Activated naive CD8-positive, alpha-beta T cell treated with anti-CD3 and anti-CD28 coated beads, Interleukin-2, amount 50 U/mL, for 24 hours (primary cell): Measurements from ENCODE around the gene MYO19.
A peak's percentile ranks its signal among the peaks of the same experiment; 100 is the strongest.
"Not testable (repeated sequence)": the region's sequence is repeated elsewhere in the genome, so short reads cannot be mapped to it uniquely, and the experiment has no call there.

ENCODE experiments used
- ATAC-seq: fragments of 150-1000 bp; cut with Tn5 transposase; one replicate; pipeline ENCODE4 v1.10.0; 2021
- DNase-seq: peaks from one replicate; pipeline ENCODE4 v3.0.0; 2021
- H3K27ac Mint-ChIP-seq: one replicate; pipeline ENCODE4 v1.8.0; 2021; ENCODE audit warnings: mild to moderate bottlenecking, mixed read lengths
- H3K27me3 Mint-ChIP-seq: one replicate; pipeline ENCODE4 v1.8.0; 2021; ENCODE audit warnings: mixed read lengths
- H3K36me3 Mint-ChIP-seq: one replicate; pipeline ENCODE4 v1.8.0; 2021; ENCODE audit warnings: low read depth, mixed read lengths
- H3K4me1 Mint-ChIP-seq: one replicate; pipeline ENCODE4 v1.8.0; 2021; ENCODE audit warnings: mixed read lengths
- H3K4me3 Mint-ChIP-seq: one replicate; pipeline ENCODE4 v1.8.0; 2021; ENCODE audit warnings: mild to moderate bottlenecking, moderate library complexity, mixed read lengths
- H3K9me3 Mint-ChIP-seq: one replicate; pipeline ENCODE4 v1.8.0; 2021; ENCODE audit warnings: mixed read lengths

MYO19 gene

DNA sequence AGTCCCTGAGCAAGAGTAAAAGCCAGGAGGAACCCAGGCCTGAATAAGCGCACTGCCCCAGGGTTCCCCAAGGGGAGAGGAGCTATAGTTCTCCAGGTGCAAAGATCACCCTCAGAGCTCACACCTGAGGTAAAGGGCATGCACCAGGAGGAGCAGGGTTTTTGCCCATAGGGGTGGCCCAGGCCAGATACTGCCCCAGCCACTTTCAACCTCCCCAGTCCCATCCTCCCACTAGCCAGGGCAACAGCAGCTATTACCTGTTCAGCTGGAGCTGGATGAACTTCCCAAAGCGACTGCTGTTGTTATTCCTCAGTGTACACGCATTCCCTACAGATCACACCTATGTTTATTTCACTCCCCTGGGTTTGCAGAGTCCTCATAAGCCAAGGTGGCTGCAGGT lies 19.8 kb downstream of the MYO19 start:
- peaks cover 56% of the 10 kb centered on the region for H3K36me3 Mint-ChIP-seq
- no peaks in the 10 kb centered on the region for H3K9me3 Mint-ChIP-seq
- peaks cover 2% of the 10 kb centered on the region for H3K4me1 Mint-ChIP-seq
- ATAC-seq (no peak), DNase-seq (no peak)
- H3K4me3 Mint-ChIP-seq, result no peak overlapping the region
- H3K27ac Mint-ChIP-seq, result no peak overlapping the region
- no peaks in the 10 kb centered on the region for H3K27me3 Mint-ChIP-seq

DNA sequence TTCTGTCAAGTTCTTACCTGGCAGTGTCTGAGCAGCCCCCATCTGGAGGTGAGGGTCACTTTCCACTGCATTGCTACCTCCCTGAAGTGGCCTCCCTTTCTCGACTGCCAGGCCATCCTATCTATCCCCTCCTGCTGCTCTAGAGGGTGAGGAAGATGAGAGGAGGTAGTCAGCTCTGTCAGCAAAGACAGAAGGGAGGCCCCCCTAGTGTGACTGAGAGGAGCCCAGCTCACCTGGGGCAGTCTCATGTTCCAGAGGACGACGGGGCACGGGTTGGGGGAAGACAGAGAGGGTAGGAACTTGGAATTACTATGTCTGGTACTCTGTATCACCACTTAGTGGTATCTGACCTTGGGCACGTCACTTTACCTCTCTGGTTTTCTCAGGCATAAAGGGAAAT lies 22.0 kb downstream of the MYO19 start:
- ATAC-seq (no peak), DNase-seq (no peak)
- no peaks in the 10 kb centered on the region for H3K9me3 Mint-ChIP-seq
- no peak overlapping the region for H3K4me3 Mint-ChIP-seq
- H3K27me3 Mint-ChIP-seq, result no peaks in the 10 kb centered on the region
- H3K4me1 Mint-ChIP-seq, result no peaks in the 10 kb centered on the region
- H3K36me3 Mint-ChIP-seq, result peaks cover 50% of the 10 kb centered on the region
- no peak overlapping the region for H3K27ac Mint-ChIP-seq

DNA sequence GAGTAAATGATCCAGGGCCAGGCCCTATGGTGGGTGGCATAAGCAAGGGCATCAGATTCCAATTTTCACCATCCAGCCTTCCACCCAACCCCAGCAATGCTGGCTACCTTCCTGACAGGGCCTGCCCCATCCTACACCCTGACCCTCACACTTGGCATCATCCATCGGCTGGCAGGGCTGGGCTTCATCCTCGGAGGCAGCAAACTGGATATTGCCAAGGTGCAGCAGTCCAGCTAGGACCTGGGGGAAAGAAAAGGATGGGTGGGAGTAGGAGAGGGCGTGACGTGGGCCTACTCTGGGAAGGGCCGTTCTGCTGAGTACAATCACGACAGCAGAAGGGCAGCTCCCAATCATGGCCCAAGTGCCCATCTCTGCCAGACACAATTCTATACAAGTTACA lies 23.5 kb downstream of the MYO19 start:
- DNase-seq (no peak), ATAC-seq (no peak)
- no peaks in the 10 kb centered on the region for H3K4me1 Mint-ChIP-seq
- no peaks in the 10 kb centered on the region for H3K27me3 Mint-ChIP-seq
- peaks cover 42% of the 10 kb centered on the region for H3K36me3 Mint-ChIP-seq
- no peaks in the 10 kb centered on the region for H3K9me3 Mint-ChIP-seq
- H3K4me3 Mint-ChIP-seq, result no peak overlapping the region
- H3K27ac Mint-ChIP-seq, result no peak overlapping the region

DNA sequence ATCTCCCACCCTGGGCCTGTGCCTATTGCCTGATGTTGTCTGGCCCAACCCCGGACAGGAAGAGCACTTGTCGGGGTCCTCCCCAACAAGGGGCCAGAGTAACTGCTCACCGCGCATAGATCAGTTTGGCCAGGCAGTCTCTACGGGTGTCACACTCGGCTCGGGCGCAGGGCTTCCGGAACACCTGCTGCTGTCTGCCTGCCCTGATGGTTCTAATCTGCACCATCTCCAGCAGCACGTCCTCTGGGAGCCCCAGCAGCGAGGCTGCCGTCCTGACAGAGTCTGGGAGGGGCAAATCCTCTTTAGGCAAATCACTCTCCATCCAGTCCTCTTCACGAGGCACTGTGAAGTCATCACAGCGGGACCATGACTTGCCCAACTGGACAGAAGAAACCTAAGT lies 24.0 kb downstream of the MYO19 start:
- H3K9me3 Mint-ChIP-seq, result no peaks in the 10 kb centered on the region
- H3K27ac Mint-ChIP-seq, result no peak overlapping the region
- H3K36me3 Mint-ChIP-seq, result peaks cover 45% of the 10 kb centered on the region
- no peaks in the 10 kb centered on the region for H3K27me3 Mint-ChIP-seq
- no peak overlapping the region for H3K4me3 Mint-ChIP-seq
- H3K4me1 Mint-ChIP-seq, result no peaks in the 10 kb centered on the region
- DNase-seq (no peak), ATAC-seq (no peak)

DNA sequence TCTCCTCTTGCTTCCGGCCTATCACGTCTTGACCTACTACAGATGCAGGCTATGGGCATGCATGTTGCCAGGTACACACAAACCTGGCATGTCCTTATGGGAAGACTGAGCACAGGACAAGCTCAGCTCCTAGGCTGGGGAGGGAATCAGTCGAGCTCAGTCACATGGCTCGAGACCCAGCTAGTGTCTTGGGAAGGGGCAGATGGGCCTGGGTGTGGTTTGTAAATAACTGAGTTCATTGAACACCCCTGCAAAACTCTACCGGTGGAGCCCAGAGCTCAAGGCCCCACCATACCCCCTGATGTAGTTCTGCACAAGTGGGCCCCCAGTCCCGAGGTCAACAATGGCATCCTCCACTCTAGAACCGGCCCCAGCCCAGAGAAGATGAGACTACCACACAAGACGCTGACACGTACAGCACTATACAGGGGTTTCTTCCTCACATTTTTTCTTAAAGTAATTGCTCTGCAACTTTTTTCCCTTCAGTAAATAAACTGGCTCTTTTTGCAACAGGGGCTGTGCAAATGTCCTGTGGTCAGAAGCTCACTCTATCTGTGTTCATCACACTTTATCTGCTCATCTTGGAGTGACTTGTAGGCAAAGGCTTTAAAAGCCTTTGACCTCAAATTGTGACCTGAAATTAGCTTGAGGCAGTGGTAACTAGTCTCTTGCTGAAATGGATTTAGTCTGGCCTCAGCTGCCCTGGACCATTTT lies 25.2 kb downstream of the MYO19 start:
- Mint-ChIP-seq H3K27ac (peak overlapping the region; percentile 56), H3K9me3 (no peaks in the 10 kb centered on the region), H3K36me3 (peaks cover 42% of the 10 kb centered on the region), H3K4me3 (no peak overlapping the region), H3K27me3 (no peaks in the 10 kb centered on the region), H3K4me1 (no peaks in the 10 kb centered on the region)
- DNase-seq (no peak), ATAC-seq (no peak)

DNA sequence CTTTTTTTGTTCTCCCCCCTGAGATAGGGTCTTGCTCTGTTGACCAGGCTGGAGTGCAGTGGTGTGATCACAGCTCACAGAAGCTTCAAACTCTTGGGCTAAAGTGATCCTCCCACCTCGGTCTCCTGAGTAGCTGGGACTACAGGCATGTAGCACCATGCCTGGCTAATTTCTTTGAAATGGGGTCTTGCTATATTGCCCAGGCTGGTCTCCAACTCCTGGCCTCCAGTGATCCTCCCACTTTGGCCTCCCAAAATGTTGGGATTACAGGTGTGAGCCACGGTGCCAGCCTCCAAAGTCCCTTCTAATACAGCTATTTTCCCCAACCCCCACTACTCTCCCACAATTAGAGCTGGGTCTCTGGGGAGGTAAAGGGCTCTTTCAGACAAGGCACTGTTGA lies 26.2 kb downstream of the MYO19 start:
- not testable (repeated sequence) for H3K4me3 Mint-ChIP-seq, H3K4me1 Mint-ChIP-seq, DNase-seq, H3K9me3 Mint-ChIP-seq, ATAC-seq, H3K27ac Mint-ChIP-seq, H3K27me3 Mint-ChIP-seq
- H3K36me3 Mint-ChIP-seq, result peaks cover 43% of the 10 kb centered on the region

DNA sequence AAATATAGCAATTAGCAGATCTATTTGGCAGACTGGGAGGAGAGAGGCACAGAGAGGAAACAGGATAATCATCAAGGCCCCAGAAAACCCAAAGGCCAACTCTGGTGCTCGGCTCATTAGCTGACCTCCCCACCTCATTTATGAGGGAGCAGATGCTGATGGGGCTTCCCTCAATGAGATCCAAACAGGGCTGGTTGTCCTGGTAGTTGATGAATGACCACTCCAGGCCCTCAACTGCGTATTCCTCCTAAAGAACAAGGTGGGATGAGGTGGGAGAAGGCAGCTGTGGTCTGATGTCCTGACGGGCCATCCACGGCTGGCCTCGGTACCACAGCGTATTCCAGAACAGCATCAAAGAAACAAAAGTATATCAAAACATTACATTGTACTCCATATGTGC lies 27.4 kb downstream of the MYO19 start:
- DNase-seq, result no peak
- Mint-ChIP-seq H3K36me3 (peaks cover 52% of the 10 kb centered on the region), H3K27ac (no peak overlapping the region), H3K4me1 (no peaks in the 10 kb centered on the region), H3K4me3 (no peak overlapping the region), H3K9me3 (no peaks in the 10 kb centered on the region), H3K27me3 (no peaks in the 10 kb centered on the region)
- no peak for ATAC-seq

DNA sequence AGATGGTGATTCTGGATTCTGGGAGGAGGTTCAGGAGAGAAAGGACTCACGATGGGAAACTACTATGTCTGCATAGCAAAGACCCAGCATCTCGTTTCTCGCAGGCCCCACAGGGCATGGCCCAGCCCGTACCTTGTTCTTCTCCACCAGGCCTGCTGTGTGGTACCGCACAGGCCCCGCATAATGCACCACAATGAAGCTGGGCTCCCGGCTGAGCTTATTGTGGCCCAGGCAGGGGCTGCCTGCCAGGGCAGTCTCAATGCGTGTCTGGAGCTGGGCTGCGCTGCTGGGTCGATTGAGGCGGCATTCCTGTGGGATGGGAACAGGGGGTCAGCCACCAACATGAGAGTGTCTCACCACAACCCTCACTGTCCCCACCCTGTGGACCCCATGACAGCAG lies 27.8 kb downstream of the MYO19 start:
- DNase-seq, result no peak
- H3K27me3 Mint-ChIP-seq, result no peaks in the 10 kb centered on the region
- no peak overlapping the region for H3K27ac Mint-ChIP-seq
- no peaks in the 10 kb centered on the region for H3K9me3 Mint-ChIP-seq
- H3K36me3 Mint-ChIP-seq, result peaks cover 50% of the 10 kb centered on the region
- H3K4me1 Mint-ChIP-seq, result no peaks in the 10 kb centered on the region
- no peak overlapping the region for H3K4me3 Mint-ChIP-seq
- ATAC-seq, result no peak

DNA sequence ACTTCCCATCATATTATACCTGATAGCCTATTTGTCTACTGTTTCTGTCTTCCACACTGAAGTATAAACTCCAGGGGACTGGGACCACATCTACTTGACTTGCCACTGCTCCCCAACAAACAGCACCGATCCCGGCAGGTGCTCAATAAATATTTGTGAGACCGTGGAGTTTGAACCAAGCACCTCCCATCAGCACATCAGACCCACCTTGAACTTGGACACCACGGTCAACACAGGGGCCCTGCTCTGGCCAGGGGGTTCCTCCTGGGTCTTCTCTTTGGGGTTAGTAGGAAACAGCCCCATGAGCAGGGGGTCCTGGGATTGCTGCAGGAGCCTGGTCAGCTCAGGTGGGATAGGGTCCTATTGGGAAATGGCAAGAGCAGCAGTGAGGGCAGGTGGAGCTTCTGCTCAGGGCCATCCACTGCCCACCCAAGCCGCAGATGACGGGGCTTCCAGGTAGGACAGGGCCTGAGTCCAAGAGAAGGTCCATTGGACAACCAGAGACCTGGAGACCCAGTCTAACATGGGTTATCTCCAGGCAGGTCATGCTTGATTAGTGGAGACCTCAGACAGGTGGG lies 28.3 kb downstream of the MYO19 start:
- H3K4me1 Mint-ChIP-seq, result no peaks in the 10 kb centered on the region
- H3K36me3 Mint-ChIP-seq, result peaks cover 50% of the 10 kb centered on the region
- no peaks in the 10 kb centered on the region for H3K9me3 Mint-ChIP-seq
- H3K27me3 Mint-ChIP-seq, result no peaks in the 10 kb centered on the region
- no peak for DNase-seq
- no peak overlapping the region for H3K27ac Mint-ChIP-seq
- H3K4me3 Mint-ChIP-seq, result no peak overlapping the region
- ATAC-seq, result no peak

DNA sequence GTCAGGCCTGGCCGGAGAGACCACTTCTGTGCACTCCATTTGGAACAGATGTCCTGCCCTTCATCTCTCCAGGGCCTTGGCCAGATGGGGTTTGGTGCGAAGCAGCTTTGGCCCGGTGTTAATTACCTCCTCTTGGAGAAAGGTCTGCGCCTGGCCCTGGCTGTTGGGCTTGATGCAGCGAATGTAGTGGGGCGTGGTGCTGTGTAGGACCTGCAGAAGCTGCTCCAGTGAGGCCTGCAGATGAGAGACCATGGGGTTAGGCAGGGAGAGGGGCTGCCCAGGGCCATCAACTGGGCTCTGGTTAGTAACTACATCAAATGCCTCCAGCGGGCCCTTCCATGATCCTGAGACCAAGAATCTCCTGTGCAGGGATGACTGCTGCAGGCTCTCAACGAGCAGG lies 29.5 kb downstream of the MYO19 start:
- Mint-ChIP-seq H3K4me1 (no peaks in the 10 kb centered on the region), H3K4me3 (no peak overlapping the region), H3K9me3 (no peaks in the 10 kb centered on the region), H3K27me3 (no peaks in the 10 kb centered on the region), H3K27ac (no peak overlapping the region), H3K36me3 (peaks cover 45% of the 10 kb centered on the region)
- no peak for ATAC-seq
- no peak for DNase-seq

DNA sequence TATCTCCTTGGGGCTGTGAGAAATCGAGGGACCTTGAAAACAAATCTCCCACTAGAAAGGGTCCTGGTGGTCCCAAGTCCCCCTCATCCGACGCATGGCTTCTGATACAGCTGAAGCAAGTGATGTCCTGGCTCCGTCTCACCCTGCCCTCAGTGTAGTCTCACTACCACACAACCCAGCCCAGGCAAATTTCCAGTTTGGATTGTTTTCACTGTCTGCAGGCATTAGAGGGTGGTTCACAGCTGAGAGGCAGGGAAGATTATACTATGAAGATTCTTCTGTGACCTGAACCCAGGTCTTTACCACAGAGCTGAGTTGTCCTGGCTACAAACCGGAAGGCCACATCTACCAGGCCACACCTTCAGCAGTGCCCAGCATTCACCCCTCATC lies 30.5 kb downstream of the MYO19 start:
- Mint-ChIP-seq H3K27ac (no peak overlapping the region), H3K4me3 (no peak overlapping the region), H3K27me3 (no peaks in the 10 kb centered on the region), H3K9me3 (no peaks in the 10 kb centered on the region), H3K36me3 (peaks cover 40% of the 10 kb centered on the region), H3K4me1 (no peaks in the 10 kb centered on the region)
- no peak for DNase-seq
- no peak for ATAC-seq

DNA sequence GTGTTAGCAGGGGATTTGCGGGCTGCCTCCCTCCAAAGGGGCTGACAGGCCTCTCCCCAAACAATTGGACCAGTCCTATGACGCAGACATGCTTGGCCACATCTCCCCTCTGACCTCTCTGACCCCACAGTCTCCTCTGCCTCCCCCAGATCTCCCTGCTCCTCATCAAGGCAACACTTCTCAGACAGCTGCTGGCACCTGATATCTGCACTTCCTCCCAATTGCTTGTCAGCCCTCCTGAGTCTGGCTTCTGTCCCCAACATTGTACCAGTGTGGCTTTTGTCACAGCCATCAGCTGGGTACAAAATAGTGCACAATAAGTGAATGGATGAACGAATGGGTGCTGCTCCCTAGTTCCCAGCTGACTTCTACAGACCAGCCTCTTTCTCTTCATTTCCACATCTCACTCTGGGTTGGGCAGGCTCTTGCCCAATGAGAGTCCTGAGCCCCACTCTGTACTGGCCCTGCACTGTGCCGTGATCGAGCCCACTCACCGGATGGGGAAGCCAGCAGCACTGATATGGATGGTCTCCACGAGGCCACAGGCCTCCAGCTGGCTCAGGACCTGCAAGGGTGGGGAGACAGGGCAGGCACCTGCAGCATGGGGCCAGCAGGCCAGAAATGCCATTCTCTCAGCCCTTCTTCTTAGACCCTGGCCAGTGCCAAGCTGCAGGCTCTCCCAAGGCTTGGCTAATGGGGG lies 31.1 kb downstream of the MYO19 start:
- DNase-seq (no peak), ATAC-seq (no peak)
- peaks cover 43% of the 10 kb centered on the region for H3K36me3 Mint-ChIP-seq
- no peaks in the 10 kb centered on the region for H3K27me3 Mint-ChIP-seq
- no peak overlapping the region for H3K4me3 Mint-ChIP-seq
- no peaks in the 10 kb centered on the region for H3K4me1 Mint-ChIP-seq
- H3K27ac Mint-ChIP-seq, result peak overlapping the region; percentile 34
- H3K9me3 Mint-ChIP-seq, result no peaks in the 10 kb centered on the region

DNA sequence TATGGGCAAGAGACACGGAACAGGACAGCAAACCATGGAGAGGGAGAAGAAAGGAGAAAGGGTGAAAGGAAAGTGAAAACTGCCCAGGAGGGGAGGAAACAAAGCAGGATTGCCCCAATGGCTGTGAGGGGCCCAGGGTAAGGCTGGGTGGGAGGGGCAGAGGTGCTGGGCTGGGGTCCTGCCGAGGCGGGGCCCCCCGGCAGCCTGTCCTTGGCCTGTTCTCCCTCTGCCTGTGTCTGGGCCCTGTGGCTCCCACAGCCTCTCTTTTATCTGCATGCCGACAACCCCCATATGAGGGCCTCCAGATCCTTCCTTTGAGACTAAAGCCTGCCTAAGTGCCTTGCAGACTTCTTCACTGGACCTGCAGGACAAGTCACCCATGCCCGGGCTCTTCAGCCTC lies 32.7 kb downstream of the MYO19 start:
- Mint-ChIP-seq H3K36me3 (peaks cover 50% of the 10 kb centered on the region), H3K4me1 (no peaks in the 10 kb centered on the region), H3K27ac (peak overlapping the region; percentile 13), H3K4me3 (no peak overlapping the region), H3K27me3 (no peaks in the 10 kb centered on the region), H3K9me3 (no peaks in the 10 kb centered on the region)
- DNase-seq (no peak), ATAC-seq (no peak)

DNA sequence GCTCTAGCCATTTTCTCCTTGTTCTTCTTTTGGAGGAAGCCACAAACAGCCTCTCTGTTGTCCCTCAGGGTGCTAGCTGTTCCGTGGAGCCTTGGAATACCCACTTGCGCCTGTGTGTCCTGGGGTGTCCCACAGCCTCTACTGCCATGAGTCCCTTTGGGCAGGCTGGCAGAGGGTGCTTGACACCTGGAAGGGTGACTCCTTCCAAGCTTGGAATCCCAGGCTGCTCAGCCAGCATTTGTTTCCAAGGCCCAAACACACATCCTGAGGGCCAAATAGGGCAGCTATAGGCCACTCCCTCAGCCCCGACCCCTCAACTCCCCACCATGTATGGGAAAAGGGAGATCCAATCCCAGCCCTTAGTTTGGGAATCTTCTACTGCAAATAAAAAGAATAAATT lies 33.3 kb downstream of the MYO19 start:
- Mint-ChIP-seq H3K36me3 (peaks cover 49% of the 10 kb centered on the region), H3K27me3 (no peaks in the 10 kb centered on the region), H3K4me1 (no peaks in the 10 kb centered on the region), H3K9me3 (no peaks in the 10 kb centered on the region), H3K4me3 (no peak overlapping the region), H3K27ac (no peak overlapping the region)
- DNase-seq (no peak), ATAC-seq (no peak)

DNA sequence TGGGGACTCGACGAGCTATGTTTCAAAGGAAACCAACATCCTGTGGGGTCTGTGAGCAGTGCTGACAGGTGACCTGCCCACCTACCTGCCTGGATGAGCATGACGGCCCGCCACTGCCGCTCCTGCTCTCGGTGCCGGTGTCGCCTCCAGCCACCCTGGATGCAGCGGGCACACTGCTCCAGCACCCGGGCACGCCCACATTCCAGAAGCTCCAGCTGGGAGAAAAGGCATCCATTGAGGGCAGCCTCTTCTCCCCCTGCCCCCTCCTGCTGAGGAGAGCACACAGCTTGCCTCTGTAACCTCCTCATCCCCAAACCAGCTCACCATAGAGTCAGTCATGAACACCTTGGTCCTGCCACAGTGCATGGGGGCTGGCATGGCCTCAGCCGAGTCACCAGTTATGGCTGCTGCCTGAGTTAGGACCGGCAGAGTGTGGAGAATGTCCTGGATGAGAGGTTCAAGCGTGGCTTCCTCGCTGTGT lies 33.9 kb downstream of the MYO19 start:
- H3K27ac Mint-ChIP-seq, result no peak overlapping the region
- ATAC-seq, result no peak
- no peaks in the 10 kb centered on the region for H3K27me3 Mint-ChIP-seq
- no peak overlapping the region for H3K4me3 Mint-ChIP-seq
- H3K36me3 Mint-ChIP-seq, result peaks cover 50% of the 10 kb centered on the region
- H3K9me3 Mint-ChIP-seq, result no peaks in the 10 kb centered on the region
- no peak for DNase-seq
- no peaks in the 10 kb centered on the region for H3K4me1 Mint-ChIP-seq
